K562 treated with DMSO at 1 percent for 24 hours (cell line): ENCODE data around the gene CEACAM20. TPM values are rescaled to one million over a fixed set of nuclear protein-coding genes. Genes with fewer than 3 reads are reported as not detected.

Experiments
- total RNA-seq: library from RNA; unstranded; fragments of 300-600 nt; gene quantifications from 2 replicates; pipeline ENCODE4 v1.2.3, GENCODE V29; 2022; ENCODE audit warnings: low read depth; ENCODE audit not compliant: insufficient read depth

CEACAM20 gene
- total RNA-seq, result not detected in 2 replicates

GRCh38 chr19:44529536-44529935, at the start of gene CEACAM20:
Gene CEACAM20, minus strand, starts transcription at chr19:44529675. Its CDS starts 166 bp downstream, at chr19:44529509.

GRCh38 chr19:44499962-44500949, 29.2 kb downstream of the CEACAM20 start, which contains the start of gene ZNF180:
Gene ZNF180, minus strand, starts transcription at chr19:44500522. Its CDS starts 3,188 bp downstream, at chr19:44497334.

Other genes with a start within 250 kb of the CEACAM20 start
- gene ZNF235, start 224.7 kb downstream of the CEACAM20 start, total RNA-seq, result 0.91 and 1.1 TPM in 2 replicates
- 0.37 and 0.43 TPM in 2 replicates for gene ZNF112, start 173.0 kb downstream of the CEACAM20 start, total RNA-seq
- gene ZNF285, start 128.1 kb downstream of the CEACAM20 start, total RNA-seq, result 0.29 and 0.46 TPM in 2 replicates
- 1.00 and 2.3 TPM in 2 replicates for gene ZNF229, start 81.2 kb downstream of the CEACAM20 start, total RNA-seq
- gene ZNF180, start 29.2 kb downstream of the CEACAM20 start, total RNA-seq, result 3.0 and 5.6 TPM in 2 replicates
- gene IGSF23, start 83.9 kb upstream of the CEACAM20 start, total RNA-seq, result not detected in 2 replicates
- gene PVR, start 114.2 kb upstream of the CEACAM20 start, total RNA-seq, result 15.8 and 17.1 TPM in 2 replicates
- 2.1 TPM in 2 replicates for gene CEACAM19, start 141.8 kb upstream of the CEACAM20 start, total RNA-seq
- gene CEACAM16, start 169.5 kb upstream of the CEACAM20 start, total RNA-seq, result not detected in 2 replicates
- gene BCL3, start 219.0 kb upstream of the CEACAM20 start, total RNA-seq, result 39.7 and 42.3 TPM in 2 replicates
- gene CBLC, start 248.2 kb upstream of the CEACAM20 start, total RNA-seq, result not detected in 2 replicates